Measurements from ENCODE around the gene GABRE.

GABRE gene

DNA sequence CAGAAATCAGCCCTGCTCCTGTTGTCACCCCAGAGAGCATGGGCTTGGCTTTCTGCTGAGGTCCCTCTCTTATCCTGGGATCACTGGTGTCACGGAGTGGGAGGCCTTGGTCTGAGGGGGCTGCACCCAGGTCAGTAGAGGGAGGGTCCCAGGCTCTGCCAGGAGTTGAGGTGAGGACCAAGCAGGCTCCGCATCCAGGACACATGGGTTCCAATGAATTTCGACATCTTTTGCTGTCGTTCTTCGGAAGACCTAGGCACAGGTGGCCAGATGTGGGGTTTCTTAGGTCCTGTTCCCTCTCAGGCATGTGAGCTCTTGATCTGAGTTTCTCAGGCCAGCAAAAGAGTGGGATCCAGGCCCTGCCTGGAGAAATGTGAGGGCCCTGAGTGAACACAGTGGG, 51.8 kb downstream of the GABRE start:
- no peaks in the 10 kb centered on the region for H3K27me3 ChIP-seq (ENCODE audit: insufficient read depth, low read length)

DNA sequence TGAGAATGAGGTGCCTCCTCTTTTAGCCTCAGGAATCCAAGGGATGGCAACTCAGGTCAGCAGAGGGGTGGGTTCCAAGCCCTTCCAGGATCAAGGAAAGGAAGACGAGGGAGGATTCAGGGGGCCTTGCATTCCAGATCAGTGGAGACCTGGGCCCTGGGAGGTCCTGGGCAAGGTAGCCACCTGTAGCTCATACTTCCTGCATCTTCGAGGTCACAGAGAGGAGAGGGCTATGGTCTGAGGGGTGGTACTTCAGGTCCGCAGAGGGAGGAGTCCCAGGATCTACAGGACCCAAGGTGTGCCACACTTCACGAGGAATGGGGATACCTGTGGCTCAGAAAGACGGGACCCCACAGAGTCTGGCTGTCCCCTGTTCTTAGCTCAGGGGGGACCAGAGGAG, 52.6 kb downstream of the GABRE start:
- H3K4me3 ChIP-seq (ENCODE audit: low read depth, low read length, poor library complexity, severe bottlenecking) = no peak overlapping the region
- no peak overlapping the region for H3K27ac ChIP-seq (ENCODE audit: low read depth, low read length, poor library complexity, severe bottlenecking)
- H3K9me3 ChIP-seq (ENCODE audit: low read length) = no peaks in the 10 kb centered on the region
- no peak for TF ChIP-seq EZH2 (IDR thresholded peaks at IDR 0.05; ENCODE audit: borderline replicate concordance, low read length)
- no peak for TF ChIP-seq CTCF (IDR thresholded peaks at IDR 0.05; ENCODE audit: low read length)
- no peaks in the 10 kb centered on the region for H4K20me1 ChIP-seq (ENCODE audit: insufficient read depth, low read length)
- no peaks in the 10 kb centered on the region for H3K9me2 ChIP-seq (ENCODE audit: low read depth, low read length)
- H3K4me2 ChIP-seq (ENCODE audit: low read length) = no peak overlapping the region
- H3K9ac ChIP-seq (ENCODE audit: low read length) = no peak overlapping the region
- no peaks in the 10 kb centered on the region for H3K4me1 ChIP-seq (ENCODE audit: insufficient read depth, low read length, severe bottlenecking)
- H3K36me3 ChIP-seq (ENCODE audit: insufficient read depth, low read length) = no peaks in the 10 kb centered on the region
- no peaks in the 10 kb centered on the region for H3K27me3 ChIP-seq (ENCODE audit: insufficient read depth, low read length)
- H3K79me2 ChIP-seq (ENCODE audit: insufficient read depth, low read length) = no peaks in the 10 kb centered on the region
- no peak overlapping the region for H2AFZ ChIP-seq (ENCODE audit: low read length)
- no peaks in the 10 kb centered on the region for H3F3A ChIP-seq (ENCODE audit: insufficient read depth, low read length)

More for the DNA sequence above, 51.8 kb downstream of the GABRE start:
- Histone ChIP-seq H3K36me3 (ENCODE audit: insufficient read depth, low read length) (no peaks in the 10 kb centered on the region), H3K79me2 (ENCODE audit: insufficient read depth, low read length) (no peaks in the 10 kb centered on the region), H3K9me2 (ENCODE audit: low read depth, low read length) (no peaks in the 10 kb centered on the region), H3K4me2 (ENCODE audit: low read length) (no peak overlapping the region), H3K4me3 (ENCODE audit: low read depth, low read length, poor library complexity, severe bottlenecking) (no peak overlapping the region), H4K20me1 (ENCODE audit: insufficient read depth, low read length) (no peaks in the 10 kb centered on the region), H3K4me1 (ENCODE audit: insufficient read depth, low read length, severe bottlenecking) (no peaks in the 10 kb centered on the region), H3F3A (ENCODE audit: insufficient read depth, low read length) (no peaks in the 10 kb centered on the region), H2AFZ (ENCODE audit: low read length) (no peak overlapping the region), H3K9ac (ENCODE audit: low read length) (no peak overlapping the region), H3K9me3 (ENCODE audit: low read length) (no peaks in the 10 kb centered on the region), H3K27ac (ENCODE audit: low read depth, low read length, poor library complexity, severe bottlenecking) (no peak overlapping the region)
- TF ChIP-seq EZH2 (IDR thresholded peaks at IDR 0.05; ENCODE audit: borderline replicate concordance, low read length) (no peak), CTCF (IDR thresholded peaks at IDR 0.05; ENCODE audit: low read length) (no peak)

- Histone ChIP-seq H2AFZ (ENCODE audit: low read length) (no peak overlapping the region), H3K4me3 (ENCODE audit: low read depth, low read length, poor library complexity, severe bottlenecking) (no peak overlapping the region), H3K4me1 (ENCODE audit: insufficient read depth, low read length, severe bottlenecking) (no peaks in the 10 kb centered on the region)
These were observed 53.2 kb downstream of the GABRE start for GRCh38 chrX:151921292-151921691.

More at GRCh38 chrX:151921292-151921691, 53.2 kb downstream of the GABRE start:
- Histone ChIP-seq H3K9ac (ENCODE audit: low read length) (no peak overlapping the region), H3K79me2 (ENCODE audit: insufficient read depth, low read length) (no peaks in the 10 kb centered on the region), H3K4me2 (ENCODE audit: low read length) (no peak overlapping the region), H3K27me3 (ENCODE audit: insufficient read depth, low read length) (no peaks in the 10 kb centered on the region), H3K9me3 (ENCODE audit: low read length) (no peaks in the 10 kb centered on the region), H4K20me1 (ENCODE audit: insufficient read depth, low read length) (no peaks in the 10 kb centered on the region), H3F3A (ENCODE audit: insufficient read depth, low read length) (no peaks in the 10 kb centered on the region), H3K36me3 (ENCODE audit: insufficient read depth, low read length) (no peaks in the 10 kb centered on the region), H3K9me2 (ENCODE audit: low read depth, low read length) (no peaks in the 10 kb centered on the region), H3K27ac (ENCODE audit: low read depth, low read length, poor library complexity, severe bottlenecking) (no peak overlapping the region)
- no peak for TF ChIP-seq CTCF (IDR thresholded peaks at IDR 0.05; ENCODE audit: low read length)
- no peak for TF ChIP-seq EZH2 (IDR thresholded peaks at IDR 0.05; ENCODE audit: borderline replicate concordance, low read length)
